GM21825 (cell line): ENCODE measurements around the gene VAV3.

Experiments
- ATAC-seq: cut with Tn5 transposase; IDR thresholded peaks from one replicate; pipeline ENCODE4 v1.9.1; 2021; ENCODE audit warnings: mild to moderate bottlenecking, moderate library complexity; ENCODE audit not compliant: unreplicated experiment

The VAV3 gene

DNA sequence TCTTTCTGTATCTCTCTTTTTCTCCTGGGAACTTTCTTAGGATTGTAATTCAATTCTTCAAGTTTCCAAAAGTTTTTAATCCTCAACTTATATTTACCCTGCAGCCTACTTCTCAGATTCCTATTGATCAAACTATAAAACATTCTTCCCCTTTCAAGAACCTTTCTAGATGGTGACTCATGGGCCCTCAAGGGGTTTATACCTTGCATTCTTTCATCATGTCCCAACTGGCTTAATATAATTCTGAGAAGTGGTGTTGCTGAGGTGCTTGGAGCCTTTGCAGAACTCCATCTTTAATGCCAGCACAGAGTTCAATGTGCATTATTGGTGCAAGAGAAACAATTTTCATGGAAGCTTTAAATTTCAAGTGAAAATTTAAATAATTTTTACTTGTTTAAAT is 273.4 kb downstream of the VAV3 start:
- ATAC-seq: no peak

DNA sequence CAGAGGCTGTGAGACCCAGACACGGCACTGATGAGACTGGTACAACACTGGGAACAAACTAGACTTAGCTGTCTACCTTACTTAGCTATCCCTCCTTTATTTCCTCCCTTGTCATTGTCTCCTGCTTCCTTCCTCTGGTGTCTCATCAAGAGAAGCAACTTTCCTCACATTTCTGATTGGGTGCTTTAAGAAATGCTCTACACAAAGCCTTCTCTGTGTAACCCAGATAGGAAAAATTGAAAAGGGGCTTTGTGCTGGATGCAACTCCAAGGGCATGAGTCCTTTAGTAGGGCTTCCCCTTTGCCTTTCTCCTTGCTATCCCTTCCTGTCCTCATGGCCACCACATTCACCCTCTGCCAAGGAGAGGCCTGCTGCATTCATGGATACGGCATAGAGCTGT is 274.5 kb downstream of the VAV3 start:
- ATAC-seq: no peak

DNA sequence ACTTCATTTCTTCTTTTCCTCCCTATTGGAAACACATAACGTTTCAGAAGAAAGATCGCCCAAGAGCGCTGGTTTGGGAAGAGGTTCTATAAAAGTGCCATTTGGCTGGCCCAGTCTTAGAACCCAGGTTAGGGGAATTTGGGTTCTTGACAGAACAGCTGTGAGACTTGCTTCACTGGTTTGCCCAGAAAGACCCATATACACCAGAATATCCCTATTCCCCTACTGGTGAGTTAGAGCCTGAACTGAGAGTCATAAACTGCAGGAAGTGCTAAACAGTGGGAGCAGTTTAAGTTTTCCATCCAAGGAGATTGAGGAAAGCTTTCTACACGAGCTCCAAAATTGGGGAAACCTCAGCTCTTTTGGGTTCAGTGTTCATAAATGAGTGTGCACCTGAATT is 275.2 kb downstream of the VAV3 start:
- no peak for ATAC-seq

DNA sequence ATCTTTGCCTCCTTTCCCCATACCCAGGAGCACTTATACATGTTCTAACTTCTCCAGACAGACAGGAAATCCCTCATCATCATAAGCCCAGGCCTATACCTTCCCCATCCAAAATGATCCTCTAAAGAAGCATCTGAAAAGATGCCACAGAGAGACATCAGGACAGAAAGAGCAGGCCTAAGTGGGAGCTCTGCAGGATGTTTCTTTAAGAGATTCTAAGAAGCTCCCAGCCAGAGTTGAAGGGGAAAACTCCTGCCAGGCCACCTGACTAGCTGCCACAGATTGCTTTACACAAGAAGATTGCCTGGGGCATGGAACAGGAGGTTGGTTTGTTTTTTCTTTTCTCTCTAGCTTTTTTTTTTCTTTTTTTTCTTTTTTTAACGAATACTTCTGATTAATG is 275.8 kb downstream of the VAV3 start:
- no peak for ATAC-seq

DNA sequence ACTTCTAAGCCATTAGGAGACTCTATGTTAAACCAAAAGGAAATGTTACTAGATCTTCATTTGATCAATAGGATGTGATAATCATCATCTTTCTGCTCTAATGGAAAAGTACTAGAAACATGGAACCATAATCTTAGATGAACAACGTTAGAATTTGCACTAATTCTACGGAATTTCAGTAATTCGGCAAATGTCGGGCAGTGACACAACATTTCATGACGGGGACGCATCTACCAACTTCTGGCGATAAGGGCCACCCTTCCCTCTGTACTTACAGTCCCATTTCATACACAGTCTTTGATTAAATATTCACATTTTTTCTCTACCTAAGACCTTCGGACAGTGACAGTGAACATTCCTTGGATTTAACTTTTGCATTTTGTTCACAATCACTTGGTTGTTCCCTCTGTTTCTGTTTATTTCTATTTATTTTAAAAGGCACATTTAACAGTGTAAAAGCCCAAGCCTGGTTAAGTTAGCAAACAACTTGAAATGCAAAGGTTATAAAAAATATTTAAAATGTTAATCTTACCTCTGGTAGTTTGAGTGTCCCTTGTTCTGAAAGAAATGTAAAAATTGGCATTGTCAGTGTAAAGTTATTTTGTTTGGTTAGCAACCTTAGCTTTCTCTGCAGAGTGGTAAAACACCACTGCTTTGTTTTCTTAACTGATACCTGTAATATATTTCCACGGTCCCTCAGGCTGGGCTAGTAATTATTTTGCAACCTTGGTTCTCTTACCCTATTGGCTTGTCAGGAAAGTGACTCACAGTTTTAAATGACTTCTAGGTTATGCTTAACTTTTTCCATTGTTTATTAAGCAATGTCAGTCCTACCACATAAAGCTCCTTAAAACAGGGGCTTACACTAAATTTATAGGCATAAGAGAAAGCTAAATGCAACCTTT is 276.9 kb downstream of the VAV3 start:
- no peak for ATAC-seq

DNA sequence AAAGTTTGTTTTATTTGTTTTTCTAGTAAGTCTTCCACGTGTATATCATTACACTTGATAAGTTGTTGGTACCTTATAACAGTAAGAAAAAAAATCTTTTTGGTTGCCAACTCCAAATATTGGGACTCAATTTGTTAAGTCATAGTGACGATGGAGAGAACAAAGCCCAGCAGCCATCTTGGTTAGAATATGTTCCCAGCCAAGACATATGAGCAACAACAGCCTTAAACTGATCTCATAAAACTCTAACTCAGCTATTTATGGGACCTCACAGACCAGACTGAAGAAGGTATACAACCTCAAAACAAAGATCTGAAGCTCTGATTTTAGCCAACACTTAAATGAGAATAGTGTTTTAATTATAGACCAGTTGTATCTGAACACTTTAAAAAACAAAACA is 281.3 kb downstream of the VAV3 start:
- no peak for ATAC-seq

DNA sequence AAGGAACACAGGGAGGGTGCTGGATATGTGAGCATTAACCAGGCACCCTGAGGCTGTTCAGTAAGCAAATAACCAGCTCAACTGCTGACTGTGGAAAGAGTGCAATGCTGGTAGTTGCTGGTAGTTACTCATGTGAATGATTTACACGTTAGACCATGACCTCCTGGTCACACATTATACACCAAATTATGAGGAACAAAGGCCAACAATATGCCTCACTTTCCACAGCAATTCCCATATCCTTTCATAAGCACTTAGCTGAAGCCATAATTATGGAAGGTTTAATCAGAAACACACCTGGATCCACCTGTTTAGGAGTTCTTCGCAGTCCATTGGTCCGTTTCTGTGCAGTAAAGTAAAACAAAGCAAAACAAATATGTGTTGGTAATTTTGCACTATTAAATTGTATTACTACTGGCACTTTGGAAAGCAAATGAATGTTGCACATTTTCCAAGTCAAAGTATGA is 281.8 kb downstream of the VAV3 start:
- ATAC-seq: no peak

DNA sequence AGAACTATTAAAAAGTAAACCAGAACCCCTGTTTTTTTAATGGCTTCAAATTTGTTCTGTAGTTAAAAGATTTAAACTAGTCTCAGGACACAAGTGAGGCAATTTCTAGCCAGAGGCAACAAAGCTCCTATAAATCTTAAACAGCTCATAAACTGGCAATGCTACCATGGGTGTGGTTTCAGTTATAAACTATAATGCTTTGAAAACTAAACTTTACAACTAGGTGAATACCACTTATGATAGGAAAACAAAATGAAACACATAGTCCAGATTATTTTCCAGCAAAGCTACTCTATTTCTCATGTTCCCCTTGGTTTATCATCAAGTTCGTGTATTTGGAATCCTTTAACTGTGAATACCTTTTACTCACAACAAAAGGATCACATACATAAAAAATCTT is 282.5 kb downstream of the VAV3 start:
- no peak for ATAC-seq

DNA sequence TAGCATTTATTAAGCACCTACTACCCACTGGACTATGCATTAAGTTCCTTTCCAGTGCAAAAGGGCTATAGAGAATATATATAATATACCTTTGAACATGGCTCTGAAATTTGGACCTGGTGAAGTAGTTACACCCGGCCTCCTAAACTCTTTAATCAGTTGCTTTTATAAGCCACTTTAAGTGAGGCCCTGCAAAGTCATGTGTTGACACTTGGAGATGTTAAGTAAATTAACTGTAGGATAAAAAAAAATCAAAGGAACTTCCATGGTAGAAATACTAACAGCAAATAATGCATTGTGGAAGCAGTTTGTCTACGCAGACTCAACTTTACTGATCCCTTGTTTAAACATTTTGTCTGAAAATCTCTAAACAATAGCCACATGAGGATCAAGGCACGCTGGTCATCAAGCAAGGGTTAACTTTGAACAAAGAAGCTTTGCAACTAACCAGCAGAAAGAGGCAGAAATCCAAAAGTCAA is 283.9 kb downstream of the VAV3 start:
- ATAC-seq: no peak

DNA sequence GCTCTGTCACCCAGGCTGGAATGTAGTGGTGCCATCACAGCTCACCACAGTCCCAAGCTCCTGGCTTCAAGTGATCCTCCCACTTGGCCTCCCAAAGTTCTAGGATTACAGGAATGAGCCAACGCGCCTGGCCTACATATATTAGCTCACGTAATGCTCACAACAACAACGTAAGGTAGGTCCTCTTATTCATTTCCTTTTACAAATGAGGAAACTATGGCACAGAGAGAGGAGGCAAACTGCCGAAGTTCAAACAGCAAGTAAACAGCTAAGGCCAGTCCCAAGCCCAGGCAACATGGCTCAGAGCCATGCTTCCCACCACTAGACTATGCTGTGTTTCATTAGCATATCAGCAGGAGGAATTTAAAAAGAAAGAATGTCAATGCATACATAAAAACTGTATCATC is 284.4 kb downstream of the VAV3 start:
- no peak for ATAC-seq

DNA sequence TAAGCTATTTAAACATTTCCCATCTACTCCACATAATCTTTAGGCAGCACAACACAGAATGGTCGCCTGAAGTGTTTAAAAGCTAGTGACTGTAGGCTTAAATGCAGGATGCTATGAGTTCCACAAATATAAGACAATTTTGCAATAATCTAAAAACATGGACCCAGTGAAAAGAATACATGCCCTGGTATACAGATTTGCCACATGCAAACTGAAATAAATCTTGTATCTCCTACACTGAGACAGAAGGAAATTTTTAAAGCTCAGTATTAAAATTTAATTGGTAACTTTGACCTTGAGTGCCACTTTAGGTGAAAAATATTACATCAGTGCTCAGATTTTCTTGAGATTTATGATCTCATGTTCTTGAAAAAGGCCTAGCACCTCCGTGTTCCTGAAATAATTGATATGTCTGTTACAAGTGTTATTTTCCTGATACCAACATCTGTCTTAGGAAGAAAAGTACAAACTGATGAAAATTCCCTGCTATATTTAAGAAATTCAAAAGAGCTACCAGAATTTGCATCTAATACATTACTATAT is 285.5 kb downstream of the VAV3 start:
- ATAC-seq: no peak

DNA sequence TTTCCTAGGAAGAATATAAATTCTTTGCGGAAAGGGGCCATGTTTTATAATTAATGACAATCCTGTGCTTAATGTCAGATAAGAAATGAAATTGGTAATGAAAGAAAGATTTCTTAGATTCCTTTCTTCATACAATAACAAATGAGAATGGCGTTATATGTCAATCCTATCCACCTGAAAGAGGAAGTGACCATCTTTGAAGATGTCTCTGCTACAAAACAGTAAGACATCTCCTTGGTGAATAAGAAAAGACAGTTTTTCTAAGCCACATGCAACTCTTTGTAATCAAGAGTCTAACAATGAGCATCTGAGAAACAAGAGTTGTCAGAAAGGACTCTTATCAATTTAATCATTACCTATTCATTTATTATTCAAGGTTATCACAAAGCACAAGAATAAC is 286.0 kb downstream of the VAV3 start:
- ATAC-seq: no peak

DNA sequence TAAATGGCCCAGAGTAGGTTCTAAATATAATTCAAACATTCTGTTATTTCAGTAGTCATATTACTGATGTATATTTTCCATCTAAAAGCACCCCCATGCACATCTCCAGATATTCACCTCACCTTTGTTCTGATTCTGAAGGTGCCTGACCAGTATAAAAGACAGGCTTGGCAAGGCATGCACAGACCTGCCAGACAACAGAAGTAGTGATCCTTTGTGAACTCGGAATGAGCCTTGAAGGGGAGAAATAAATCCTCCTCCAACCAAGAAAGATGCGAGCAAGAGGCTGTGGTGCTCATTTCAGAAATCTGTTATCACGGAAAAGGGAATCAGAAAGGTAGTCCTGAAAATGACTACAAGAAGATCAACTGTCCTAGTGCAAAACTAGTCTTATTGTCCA is 287.3 kb downstream of the VAV3 start:
- no peak for ATAC-seq

DNA sequence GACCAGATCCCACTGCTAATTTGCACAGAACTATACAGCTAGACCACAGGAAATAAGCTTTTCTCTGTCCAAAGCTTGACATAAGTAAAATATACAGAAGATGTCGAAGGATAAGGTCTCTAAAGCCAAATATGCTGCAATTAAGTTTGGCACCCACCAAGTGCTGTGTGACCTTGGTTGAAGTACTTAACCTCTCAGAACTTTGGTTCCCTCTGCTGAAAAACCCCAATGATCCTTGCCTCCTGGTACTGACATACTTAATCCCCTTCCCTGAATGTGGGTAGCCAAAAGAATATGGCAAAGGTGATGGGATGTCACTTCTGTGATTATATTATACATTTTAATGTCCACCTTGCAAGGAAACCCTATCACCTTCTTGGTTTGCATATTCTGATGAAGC is 290.5 kb downstream of the VAV3 start:
- no peak for ATAC-seq

DNA sequence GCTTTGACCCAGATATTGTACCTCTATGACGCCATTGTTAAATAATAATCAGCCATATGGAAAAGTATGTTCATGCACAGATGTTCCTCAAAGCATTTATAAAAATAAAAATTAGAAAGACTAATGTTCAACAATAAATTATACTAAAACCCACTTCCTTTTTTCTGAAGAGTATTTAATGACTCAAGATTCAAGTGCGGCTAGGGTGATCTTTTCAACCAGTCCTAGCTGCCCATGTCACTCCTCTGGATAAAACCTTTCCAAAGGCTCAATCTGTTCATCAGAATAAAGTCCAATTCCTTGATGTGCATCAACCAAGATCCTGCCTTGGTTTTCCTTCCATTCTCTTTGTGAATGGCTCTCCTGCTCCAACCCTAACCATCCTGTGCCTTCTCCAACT is 292.0 kb downstream of the VAV3 start:
- no peak for ATAC-seq

DNA sequence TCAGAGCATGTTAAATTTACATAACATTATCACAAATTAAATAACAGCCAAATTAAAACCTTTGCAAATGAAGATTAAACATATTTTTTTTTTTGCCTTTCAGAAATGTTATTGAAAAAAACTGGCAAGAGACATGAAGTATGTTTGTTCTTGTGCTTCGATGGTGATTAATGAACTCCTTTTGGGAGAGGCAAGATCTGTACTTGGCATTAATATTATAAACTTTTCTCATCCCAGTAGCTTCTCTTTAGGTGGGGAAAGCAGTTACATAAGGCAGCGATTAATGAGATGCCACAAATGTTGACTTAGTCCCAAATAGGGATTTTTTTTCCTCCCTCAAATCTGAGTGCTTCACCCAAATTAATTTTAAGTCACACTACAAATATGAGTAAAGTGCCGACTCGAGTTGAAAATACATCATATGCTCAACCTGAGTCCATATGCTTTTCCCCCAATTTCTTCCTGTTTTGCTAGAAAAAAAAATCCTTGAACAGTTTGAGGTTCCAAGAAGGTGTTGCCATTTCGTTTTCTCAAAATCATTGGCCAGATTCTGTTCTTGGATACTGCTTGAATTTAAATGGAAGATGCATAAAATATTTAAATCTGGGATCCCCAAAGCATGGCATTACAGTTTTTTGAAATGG is 294.5 kb downstream of the VAV3 start:
- no peak for ATAC-seq

DNA sequence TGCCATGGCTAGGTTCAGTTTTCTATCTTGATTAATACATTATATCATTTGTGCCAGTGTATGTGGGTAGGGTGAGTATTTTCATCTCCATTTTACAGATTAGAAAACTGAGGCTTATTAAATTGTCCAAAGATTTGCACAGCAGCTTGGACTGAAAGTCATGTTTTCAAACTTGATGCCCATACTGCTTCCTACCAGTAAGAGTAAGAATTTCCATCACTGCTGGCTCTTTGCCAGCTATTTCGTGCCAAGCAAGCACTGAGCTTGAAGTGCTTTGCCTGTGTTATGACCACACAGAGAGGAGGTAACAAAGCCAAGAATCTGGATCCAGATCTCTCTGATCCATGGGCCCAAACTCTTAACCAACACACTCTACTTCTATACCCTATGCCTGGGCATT is 295.0 kb downstream of the VAV3 start:
- ATAC-seq: no peak

DNA sequence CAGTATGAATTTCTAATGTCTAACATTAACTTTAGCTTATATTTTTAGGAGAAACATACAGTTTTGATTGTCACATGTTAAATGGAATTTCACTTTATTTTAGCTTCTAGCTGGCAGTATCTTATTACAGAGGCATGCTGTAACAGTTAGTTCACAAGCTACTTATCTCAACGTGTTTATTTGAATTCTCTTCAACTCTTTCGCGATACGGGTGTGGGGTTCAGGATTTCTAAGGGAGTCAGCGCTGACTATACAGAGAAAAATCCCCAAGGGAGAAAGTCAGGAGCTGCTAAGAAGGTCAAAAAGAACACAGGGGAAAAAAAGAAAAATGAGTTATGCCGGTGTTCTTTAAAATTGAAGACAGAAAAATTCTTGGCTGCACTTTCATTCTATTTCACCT is 296.2 kb downstream of the VAV3 start:
- no peak for ATAC-seq

DNA sequence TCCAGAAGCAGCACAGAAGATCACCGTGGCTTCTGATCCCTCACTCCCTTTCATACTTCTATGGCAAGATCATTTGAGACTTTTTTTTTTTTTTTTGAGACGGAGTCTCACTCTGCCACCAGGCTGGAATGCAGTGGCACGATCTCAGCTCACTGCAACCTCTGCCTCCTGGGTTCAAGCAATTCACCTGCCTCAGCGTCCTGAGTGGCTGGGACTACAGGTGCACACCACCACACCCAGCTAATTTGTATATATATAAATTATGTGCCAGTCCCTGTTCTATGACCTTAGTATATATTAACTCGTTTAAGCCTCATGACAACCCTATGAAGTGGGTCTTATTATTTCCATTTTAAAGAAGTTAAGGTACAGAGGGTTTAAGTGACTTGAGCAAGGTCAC is 298.5 kb downstream of the VAV3 start:
- ATAC-seq: no peak

DNA sequence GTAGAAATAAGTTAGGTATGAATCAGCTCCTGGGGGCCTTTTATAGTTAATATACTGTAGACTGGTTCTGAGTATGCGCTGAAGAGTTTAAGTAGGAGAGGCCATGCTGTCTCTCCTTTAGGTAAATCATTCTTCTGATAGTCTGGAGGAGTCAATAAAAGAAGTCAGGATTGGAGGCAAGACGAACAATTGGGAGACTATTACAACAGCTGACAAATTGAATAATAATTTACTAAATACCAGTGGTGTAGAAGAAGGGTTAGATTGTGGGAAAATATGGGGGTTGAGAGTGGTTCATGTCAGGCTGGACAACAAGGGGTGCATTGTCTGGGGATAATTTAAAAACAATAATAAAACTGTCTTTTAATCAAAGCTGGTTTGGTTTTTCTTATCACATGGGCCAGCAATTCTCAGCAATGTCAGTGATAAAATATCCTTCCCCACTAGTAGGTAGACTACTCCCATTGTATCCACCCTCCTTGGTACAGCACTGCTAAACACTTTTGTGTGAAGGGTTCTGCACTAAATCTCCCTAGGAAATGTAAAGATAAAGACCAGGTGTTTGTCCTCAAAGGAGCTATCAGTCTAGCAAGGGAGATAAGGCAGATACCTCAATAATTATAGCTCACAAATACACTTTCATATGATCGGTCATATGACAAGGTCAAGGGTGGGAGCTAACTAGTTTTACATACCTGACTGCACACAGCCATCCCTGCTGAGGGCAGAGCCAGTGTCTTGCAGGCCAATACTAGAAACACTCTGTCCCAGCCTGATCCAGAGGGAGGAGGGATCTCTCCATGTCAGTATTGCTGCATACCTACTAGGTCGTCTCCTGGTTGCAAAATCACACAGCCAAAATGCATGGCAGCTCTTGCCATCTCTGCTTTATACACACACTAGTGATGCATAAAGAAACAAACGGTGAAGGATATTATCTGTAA is 299.7 kb downstream of the VAV3 start:
- ATAC-seq: no peak

DNA sequence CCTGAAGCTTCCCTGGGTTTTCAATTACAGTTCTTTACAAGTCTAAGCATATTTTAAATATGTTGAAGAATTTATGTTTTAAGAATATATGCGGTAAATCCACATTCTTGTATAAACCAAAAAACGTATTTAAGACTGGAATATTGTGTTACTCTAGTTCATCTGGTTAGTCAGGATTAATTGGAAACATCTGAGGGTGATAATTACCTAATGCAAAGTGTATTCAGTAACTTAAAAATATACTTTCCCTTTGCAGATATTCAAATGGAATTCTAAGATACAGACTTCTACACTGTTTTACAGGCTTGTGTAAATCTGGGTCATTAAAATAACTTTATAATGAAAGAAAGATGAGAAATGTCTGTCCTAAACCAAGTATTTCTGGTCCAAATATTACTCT is 302.0 kb downstream of the VAV3 start:
- no peak for ATAC-seq
